Neutrophil (primary cell): ENCODE measurements around the gene IFNA14.
A peak's percentile ranks its signal among the peaks of the same experiment; 100 is the strongest.
"Not testable (repeated sequence)": the region's sequence is repeated elsewhere in the genome, so short reads cannot be mapped to it uniquely, and the experiment has no call there.

Experiments
- H3K27ac ChIP-seq: fragments of 200-600 bp; sonication (generic); 2 replicates; pipeline ENCODE4 v1.5.1; 2016; ENCODE audit warnings: mild to moderate bottlenecking, moderate library complexity
- H3K27me3 ChIP-seq: fragments of 200-600 bp; sonication (generic); 2 replicates; pipeline ENCODE4 v1.6.0; 2016; ENCODE audit warnings: mild to moderate bottlenecking
- H3K36me3 ChIP-seq: fragments of 200-600 bp; sonication (generic); 2 replicates; pipeline ENCODE4 v1.5.1; 2017
- H3K4me1 ChIP-seq, 2 experiments: fragments of 200-600 bp in 1 of 2; sonication (generic) in 1 of 2; 1 replicate in 1 of 2; 2 replicates in 1 of 2; pipeline versions ENCODE4 v1.5.1 to v1.6.1; 2013 to 2016; ENCODE audit warnings: low read depth in 1 of 2, low read length in 1 of 2, mild to moderate bottlenecking in 1 of 2, moderate library complexity in 1 of 2; ENCODE audit not compliant: control insufficient read depth in 1 of 2, insufficient read depth in 1 of 2
- H3K4me3 ChIP-seq, 2 experiments: fragments of 200-600 bp in 1 of 2; sonication (generic) in 1 of 2; 1 replicate in 1 of 2; 2 replicates in 1 of 2; pipeline ENCODE4 v1.5.1; 2013 to 2016; ENCODE audit warnings: low read depth in 1 of 2, low read length in 1 of 2, mild to moderate bottlenecking in 1 of 2, moderate library complexity in 1 of 2
- H3K9me3 ChIP-seq: fragments of 200-600 bp; sonication (generic); 2 replicates; pipeline ENCODE4 v1.5.1; 2016
- TF ChIP-seq, protein P1 (sequence below): fragments of 200-600 bp; sonication (generic); IDR thresholded peaks from 2 replicates; pipeline ENCODE4 v1.5.1; 2016; ENCODE audit warnings: antibody characterized with exemption

The IFNA14 gene

DNA sequence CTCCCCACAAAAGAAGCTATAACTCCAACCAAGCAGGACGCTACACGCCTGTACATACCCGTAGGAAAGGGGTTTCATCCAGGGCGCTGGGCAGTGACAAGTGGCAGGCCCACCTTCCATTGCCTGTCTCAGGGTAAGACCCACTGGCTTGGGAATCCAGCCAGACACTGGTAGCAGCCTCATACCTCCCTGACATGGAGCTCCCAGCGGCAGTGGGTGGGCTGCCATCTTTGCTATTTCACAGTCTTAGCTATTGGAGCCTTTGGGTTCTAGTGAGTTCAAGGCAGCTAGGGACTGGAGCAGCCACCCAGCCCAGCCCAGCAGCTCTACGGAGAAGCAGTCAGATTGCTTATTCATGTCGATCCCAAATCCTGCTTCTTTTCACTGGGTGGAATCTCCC is 29.5 kb downstream of the IFNA14 start:
- Histone ChIP-seq H3K27me3 (no peaks in the 10 kb centered on the region), H3K4me1 (no peaks in the 10 kb centered on the region), H3K27ac (no peak overlapping the region), H3K36me3 (no peaks in the 10 kb centered on the region), H3K9me3 (no peaks in the 10 kb centered on the region), H3K4me3 (no peak overlapping the region)
- TF ChIP-seq, protein P1, sequence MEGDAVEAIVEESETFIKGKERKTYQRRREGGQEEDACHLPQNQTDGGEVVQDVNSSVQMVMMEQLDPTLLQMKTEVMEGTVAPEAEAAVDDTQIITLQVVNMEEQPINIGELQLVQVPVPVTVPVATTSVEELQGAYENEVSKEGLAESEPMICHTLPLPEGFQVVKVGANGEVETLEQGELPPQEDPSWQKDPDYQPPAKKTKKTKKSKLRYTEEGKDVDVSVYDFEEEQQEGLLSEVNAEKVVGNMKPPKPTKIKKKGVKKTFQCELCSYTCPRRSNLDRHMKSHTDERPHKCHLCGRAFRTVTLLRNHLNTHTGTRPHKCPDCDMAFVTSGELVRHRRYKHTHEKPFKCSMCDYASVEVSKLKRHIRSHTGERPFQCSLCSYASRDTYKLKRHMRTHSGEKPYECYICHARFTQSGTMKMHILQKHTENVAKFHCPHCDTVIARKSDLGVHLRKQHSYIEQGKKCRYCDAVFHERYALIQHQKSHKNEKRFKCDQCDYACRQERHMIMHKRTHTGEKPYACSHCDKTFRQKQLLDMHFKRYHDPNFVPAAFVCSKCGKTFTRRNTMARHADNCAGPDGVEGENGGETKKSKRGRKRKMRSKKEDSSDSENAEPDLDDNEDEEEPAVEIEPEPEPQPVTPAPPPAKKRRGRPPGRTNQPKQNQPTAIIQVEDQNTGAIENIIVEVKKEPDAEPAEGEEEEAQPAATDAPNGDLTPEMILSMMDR: no peak

- not testable (repeated sequence) for H3K27me3 ChIP-seq, H3K4me3 ChIP-seq, H3K9me3 ChIP-seq, H3K36me3 ChIP-seq, H3K4me1 ChIP-seq, H3K27ac ChIP-seq
Observed at GRCh38 chr9:21207043-21207442, 32.8 kb downstream of the IFNA14 start, which contains the start of gene IFNA10. Gene IFNA10, minus strand, starts transcription at chr9:21207143. Its CDS starts 46 bp downstream, at chr9:21207097.

GRCh38 chr9:21205204-21205603 is 34.6 kb downstream of the IFNA14 start:
- H3K36me3 ChIP-seq: no peaks in the 10 kb centered on the region
- no peaks in the 10 kb centered on the region for H3K9me3 ChIP-seq
- H3K27ac ChIP-seq: no peak overlapping the region
- no peaks in the 10 kb centered on the region for H3K4me1 ChIP-seq
- TF ChIP-seq, protein P1: no peak
- H3K27me3 ChIP-seq: no peaks in the 10 kb centered on the region
- no peak overlapping the region for H3K4me3 ChIP-seq

GRCh38 chr9:21202105-21202504 is 37.7 kb downstream of the IFNA14 start, which contains the start of gene IFNA7:
Gene IFNA7, minus strand, starts transcription at chr9:21202205. Its CDS starts 40 bp downstream, at chr9:21202165.
- not testable (repeated sequence) for H3K4me1 ChIP-seq, H3K36me3 ChIP-seq, H3K27me3 ChIP-seq, H3K27ac ChIP-seq, H3K4me3 ChIP-seq, H3K9me3 ChIP-seq

DNA sequence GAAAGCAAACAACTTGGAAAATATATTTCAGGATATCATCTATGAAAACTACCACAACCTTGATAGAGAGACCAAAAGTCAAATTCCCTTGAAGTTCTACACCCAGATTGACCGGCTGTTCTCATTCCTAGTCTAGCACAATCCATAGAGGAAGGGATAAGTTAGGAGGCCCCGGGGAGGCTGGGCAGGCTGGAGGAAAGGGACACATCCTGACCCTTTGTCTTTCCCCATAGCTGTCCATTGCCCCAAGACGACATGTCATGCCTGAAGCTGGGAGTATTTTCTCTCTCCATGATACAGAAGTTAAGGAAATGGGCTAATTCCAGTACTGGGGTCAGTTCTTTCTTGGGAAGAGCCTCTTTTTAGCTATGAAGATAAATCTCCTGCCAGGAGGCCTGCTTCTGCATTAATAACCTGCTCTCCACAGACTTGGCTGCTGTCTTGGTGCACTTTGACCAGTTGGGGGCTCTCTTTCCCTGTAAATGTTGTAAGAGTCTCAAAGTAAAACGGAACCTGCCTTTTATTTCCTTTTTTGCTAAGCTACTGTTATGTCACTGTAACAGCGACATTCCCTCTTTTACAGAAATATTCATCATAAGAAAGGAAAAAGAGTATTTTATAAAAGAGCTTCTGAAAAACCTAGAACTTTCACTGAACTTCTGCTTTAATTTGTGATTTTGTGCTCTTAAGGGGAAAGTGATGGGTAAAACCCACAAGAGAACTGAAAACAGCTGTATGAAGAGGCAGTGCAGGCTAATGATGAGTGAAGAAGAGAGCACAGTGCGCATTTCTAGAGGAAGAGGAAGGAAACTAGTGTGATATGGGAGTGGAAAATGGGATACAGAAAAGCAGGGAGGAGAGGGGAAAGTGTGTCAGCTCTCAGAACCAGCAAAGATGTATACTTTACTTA is 44.7 kb downstream of the IFNA14 start:
- not testable (repeated sequence) for H3K4me1 ChIP-seq
- TF ChIP-seq, protein P1: peak; percentile 63

More for the DNA sequence above, 44.7 kb downstream of the IFNA14 start:
- not testable (repeated sequence) for H3K36me3 ChIP-seq, H3K27me3 ChIP-seq, H3K4me3 ChIP-seq, H3K9me3 ChIP-seq
- peak overlapping the region; percentile 53 for H3K27ac ChIP-seq
